HCT116 (cell line): ENCODE data around the gene ARFIP2. TPM values are rescaled to one million over a fixed set of nuclear protein-coding genes. Genes with fewer than 3 reads are reported as not detected.
A peak's percentile ranks its signal among the peaks of the same experiment; 100 is the strongest.

Source experiments
- ATAC-seq: fragments of 200-7000 bp; cut with Tn5 transposase; 2 replicates; pipeline ENCODE4 v1.9.1; 2020; ENCODE audit warnings: mild to moderate bottlenecking, moderate library complexity
- BruUV-seq: library from RNA; stranded (reverse); fragments of 400-500 nt; replicated peaks from 2 replicates; lab custom pipeline; 2021; lab: Mats Ljungman, UMichigan
- CTCF ChIA-PET: fragments of 300-600 bp; sonication (Branson Sonifier 250); formaldehyde crosslinking; loops from one replicate; lab custom pipeline; 2021; ENCODE audit warnings: antibody characterized with exemption; lab: Charles Lee
- POLR2A ChIA-PET: fragments of 300-600, 350-600 bp; sonication (Branson Sonifier 250); formaldehyde crosslinking; loops from one replicate; lab custom pipeline; 2021; ENCODE audit warnings: antibody characterized with exemption; lab: Charles Lee
- RAD21 ChIA-PET, 2 experiments: fragments of 300-600 bp; sonication (Branson Sonifier 250); formaldehyde crosslinking; loops; one replicate each; lab custom pipeline; 2023; ENCODE audit warnings: low total read pairs in 2 of 2; ENCODE audit not compliant: uncharacterized antibody in 2 of 2, unreplicated experiment in 2 of 2, low non-redundant PET in 1 of 2; lab: Charles Lee
- DNase-seq: peaks from one replicate; pipeline ENCODE4 v3.0.0-alpha.2; 2010; ENCODE audit warnings: low read depth, low spot score
- H2AFZ ChIP-seq: fragments of 200-600 bp; shearing (Covaris generic), sonication (generic); 2 replicates; pipeline ENCODE4 v1.6.1; 2017; ENCODE audit warnings: low read depth, mixed run types, mixed read lengths, antibody characterized with exemption, low read length; ENCODE audit not compliant: poor library complexity, severe bottlenecking
- H3K27ac ChIP-seq: 2 replicates; pipeline ENCODE4 v1.5.1; 2012; ENCODE audit warnings: low read depth, low read length
- H3K27me3 ChIP-seq: fragments of 200-600 bp; sonication (generic); 2 replicates; pipeline ENCODE4 v1.6.1; 2016; ENCODE audit warnings: mixed run types, low read length, mixed read lengths; ENCODE audit not compliant: insufficient read depth
- H3K36me3 ChIP-seq, 2 experiments: fragments of 200-500 bp in 1 of 2; fragments of 200-600 bp in 1 of 2; sonication (Bioruptor generic) in 1 of 2; sonication (generic) in 1 of 2; 2 replicates each; pipeline versions ENCODE4 v1.5.1 to v1.6.1; 2014 to 2016; ENCODE audit warnings: low read length in 2 of 2, inconsistent platforms in 1 of 2, mixed read lengths in 1 of 2, mixed run types in 1 of 2; ENCODE audit not compliant: insufficient read depth in 2 of 2, control insufficient read depth in 1 of 2
- H3K4me1 ChIP-seq, 2 experiments: fragments of 200-600 bp in 1 of 2; sonication (generic) in 1 of 2; 2 replicates each; pipeline versions ENCODE4 v1.5.1 to v1.6.1; 2012 to 2017; ENCODE audit warnings: low read length in 2 of 2, inconsistent platforms in 1 of 2, mild to moderate bottlenecking in 1 of 2, mixed read lengths in 1 of 2, mixed run types in 1 of 2, moderate library complexity in 1 of 2; ENCODE audit not compliant: insufficient read depth in 2 of 2, control insufficient read depth in 1 of 2
- H3K4me2 ChIP-seq: fragments of 200-600 bp; sonication (generic); 2 replicates; pipeline ENCODE4 v1.6.1; 2017; ENCODE audit warnings: mixed run types, low read length, mixed read lengths
- H3K4me3 ChIP-seq, 2 experiments: fragments of 200-600 bp in 1 of 2; sonication (generic) in 1 of 2; replicated peaks in 1 of 2; 2 replicates each; pipeline ENCODE4 v1.5.1; 2011 to 2016; ENCODE audit warnings: low read length in 2 of 2, control low read depth in 1 of 2, low read depth in 1 of 2, mild to moderate bottlenecking in 1 of 2, mixed read lengths in 1 of 2, mixed run types in 1 of 2
- H3K79me2 ChIP-seq: fragments of 200-600 bp; sonication (generic); 2 replicates; pipeline ENCODE4 v1.6.1; 2017; ENCODE audit warnings: mild to moderate bottlenecking, mixed run types, low read length, moderate library complexity, mixed read lengths; ENCODE audit not compliant: insufficient read depth
- H3K9ac ChIP-seq: fragments of 200-600 bp; sonication (generic); 2 replicates; pipeline ENCODE4 v1.6.1; 2016; ENCODE audit warnings: low read length, mixed read lengths
- H3K9me2 ChIP-seq: fragments of 200-600 bp; sonication (generic), shearing (Covaris generic); 2 replicates; pipeline ENCODE4 v1.6.1; 2017; ENCODE audit warnings: mixed run types, mild to moderate bottlenecking, moderate library complexity; ENCODE audit not compliant: insufficient read depth
- H3K9me3 ChIP-seq, 2 experiments: fragments of 200-500 bp in 1 of 2; fragments of 200-600 bp in 1 of 2; sonication (Bioruptor generic) in 1 of 2; sonication (generic) in 1 of 2; 2 replicates each; pipeline ENCODE4 v1.6.1; 2014 to 2017; ENCODE audit warnings: low read length in 2 of 2, mixed read lengths in 2 of 2, inconsistent platforms in 1 of 2, low read depth in 1 of 2, mild to moderate bottlenecking in 1 of 2, mixed run types in 1 of 2, moderate library complexity in 1 of 2; ENCODE audit not compliant: control insufficient read depth in 1 of 2, insufficient read depth in 1 of 2
- H4K20me1 ChIP-seq: fragments of 200-600 bp; sonication (generic), shearing (Covaris generic); 2 replicates; pipeline ENCODE4 v1.6.1; 2017; ENCODE audit warnings: mixed run types, mild to moderate bottlenecking, moderate library complexity; ENCODE audit not compliant: insufficient read depth
- CBX3 ChIP-seq: IDR thresholded peaks from 2 replicates; pipeline ENCODE4 v1.6.1; 2012; ENCODE audit warnings: low read depth
- CEBPB ChIP-seq: IDR thresholded peaks from 2 replicates; pipeline ENCODE4 v1.6.1; 2012; ENCODE audit warnings: low read depth
- EGR1 ChIP-seq: IDR thresholded peaks from 2 replicates; pipeline ENCODE4 v1.6.1; 2012; ENCODE audit warnings: low read depth
- ELF1 ChIP-seq: IDR thresholded peaks from 2 replicates; pipeline ENCODE4 v1.6.1; 2012; ENCODE audit warnings: low read depth, borderline replicate concordance
- EZH2 ChIP-seq: fragments of 200-600 bp; sonication (generic); IDR thresholded peaks from 2 replicates; pipeline ENCODE4 v1.6.1; 2017; ENCODE audit warnings: antibody characterized with exemption, mixed run types
- EZH2phosphoT487 ChIP-seq: fragments of 200-600 bp; IDR thresholded peaks from 2 replicates; pipeline ENCODE4 v1.6.1; 2018; ENCODE audit warnings: antibody characterized with exemption, borderline replicate concordance
- FOSL1 ChIP-seq: IDR thresholded peaks from 2 replicates; pipeline ENCODE4 v1.6.1; 2012; ENCODE audit warnings: low read depth
- JUND ChIP-seq: IDR thresholded peaks from 2 replicates; pipeline ENCODE4 v1.6.1; 2012
- MAX ChIP-seq: IDR thresholded peaks from 2 replicates; pipeline ENCODE4 v1.6.1; 2012
- POLR2A ChIP-seq: IDR thresholded peaks from 2 replicates; pipeline ENCODE4 v1.7.0; 2011; ENCODE audit warnings: borderline replicate concordance; ENCODE audit not compliant: insufficient read depth, insufficient read length; ENCODE audit errors: extremely low read depth
- POLR2AphosphoS5 ChIP-seq: IDR thresholded peaks from 2 replicates; pipeline ENCODE4 v1.6.1; 2011; ENCODE audit warnings: mild to moderate bottlenecking, low read depth, low read length, moderate library complexity
- RAD21 ChIP-seq: IDR thresholded peaks from 2 replicates; pipeline ENCODE4 v1.6.1; 2012; ENCODE audit warnings: low read depth, mild to moderate bottlenecking
- SIN3A ChIP-seq: IDR thresholded peaks from 2 replicates; pipeline ENCODE4 v1.6.1; 2012; ENCODE audit warnings: low read depth
- SP1 ChIP-seq: IDR thresholded peaks from 2 replicates; pipeline ENCODE4 v1.6.1; 2012; ENCODE audit warnings: low read depth
- SRF ChIP-seq: IDR thresholded peaks from 2 replicates; pipeline ENCODE4 v1.6.1; 2012; ENCODE audit warnings: low read depth
- TCF7L2 ChIP-seq: IDR thresholded peaks from 2 replicates; pipeline ENCODE4 v1.7.0; 2011; ENCODE audit warnings: borderline replicate concordance, inconsistent platforms; ENCODE audit not compliant: insufficient read depth, insufficient read length; ENCODE audit errors: extremely low read depth
- YY1 ChIP-seq: IDR thresholded peaks from 2 replicates; pipeline ENCODE4 v1.6.1; 2011; ENCODE audit warnings: low read length, low read depth, moderate library complexity, mild to moderate bottlenecking; ENCODE audit not compliant: insufficient replicate concordance; ENCODE audit errors: extremely low read depth
- ZBTB33 ChIP-seq: IDR thresholded peaks from 2 replicates; pipeline ENCODE4 v1.6.1; 2011; ENCODE audit warnings: mild to moderate bottlenecking, low read length, moderate library complexity; ENCODE audit not compliant: insufficient replicate concordance; ENCODE audit errors: extremely low read depth
- ZFX ChIP-seq: fragments of 450-650 bp; IDR thresholded peaks from 2 replicates; pipeline ENCODE4 v1.6.1; 2017
- ZNF274 ChIP-seq: fragments of 200-500 bp; sonication (Bioruptor generic); IDR thresholded peaks from 2 replicates; pipeline ENCODE4 v1.6.1; 2014; ENCODE audit warnings: mild to moderate bottlenecking, low read depth, low read length, inconsistent platforms
- intact Hi-C: fragments of 100-400 bp; cut with micrococcal nuclease; formaldehyde crosslinking; loops from 2 replicates; pipeline ENCODE4 v1.10.0; 2022
- total RNA-seq: library from RNA; stranded (reverse); gene quantifications from one replicate; pipeline ENCODE4 v1.2.1, GENCODE V29; 2021; ENCODE audit not compliant: unreplicated experiment
- TF ChIP-seq, protein P1 (sequence below): IDR thresholded peaks from 2 replicates; pipeline ENCODE4 v1.6.1; 2012; ENCODE audit warnings: low read depth
- TF ChIP-seq, protein P2 (sequence below), 3 experiments: fragments of 200-600 bp in 1 of 3; sonication (generic) in 1 of 3; IDR thresholded peaks in 2 of 3; conservative IDR thresholded peaks in 1 of 3; 2 replicates each; pipeline ENCODE4 v1.5.1; 2012 to 2017; ENCODE audit warnings: low read depth in 2 of 3, low read length in 2 of 3, antibody characterized with exemption in 1 of 3, borderline replicate concordance in 1 of 3, control low read depth in 1 of 3, mild to moderate bottlenecking in 1 of 3, mixed read lengths in 1 of 3, mixed run types in 1 of 3, moderate library complexity in 1 of 3; ENCODE audit not compliant: insufficient read depth in 1 of 3

Gene ARFIP2
- total RNA-seq, 1 experiment from 2014 or later, result 77.9 TPM

GRCh38 chr11:6431861-6432260, 49.3 kb downstream of the ARFIP2 start:
- ATAC-seq, result peak; percentile 88
- H3K27ac ChIP-seq, result no peak overlapping the region
- peak; percentile 66 for TF ChIP-seq JUND
- TF ChIP-seq POLR2A, result no peak
- TF ChIP-seq FOSL1, result peak; percentile 68
- TF ChIP-seq ZBTB33, result no peak
- TF ChIP-seq RAD21, result no peak
- no peak for TF ChIP-seq YY1
- no peak for TF ChIP-seq ELF1
- peak; percentile 16; the same call in 1 of the 2 replicates for TF ChIP-seq CEBPB
- TF ChIP-seq EZH2, result no peak
- no peak for TF ChIP-seq TCF7L2
- TF ChIP-seq ZNF274, result no peak
- no peak for TF ChIP-seq POLR2AphosphoS5
- no peak for TF ChIP-seq SRF
- TF ChIP-seq CBX3, result peak; percentile 55; the same call in 1 of the 2 replicates
- no peak for TF ChIP-seq EGR1
- TF ChIP-seq MAX, result no peak
- TF ChIP-seq, protein P1, sequence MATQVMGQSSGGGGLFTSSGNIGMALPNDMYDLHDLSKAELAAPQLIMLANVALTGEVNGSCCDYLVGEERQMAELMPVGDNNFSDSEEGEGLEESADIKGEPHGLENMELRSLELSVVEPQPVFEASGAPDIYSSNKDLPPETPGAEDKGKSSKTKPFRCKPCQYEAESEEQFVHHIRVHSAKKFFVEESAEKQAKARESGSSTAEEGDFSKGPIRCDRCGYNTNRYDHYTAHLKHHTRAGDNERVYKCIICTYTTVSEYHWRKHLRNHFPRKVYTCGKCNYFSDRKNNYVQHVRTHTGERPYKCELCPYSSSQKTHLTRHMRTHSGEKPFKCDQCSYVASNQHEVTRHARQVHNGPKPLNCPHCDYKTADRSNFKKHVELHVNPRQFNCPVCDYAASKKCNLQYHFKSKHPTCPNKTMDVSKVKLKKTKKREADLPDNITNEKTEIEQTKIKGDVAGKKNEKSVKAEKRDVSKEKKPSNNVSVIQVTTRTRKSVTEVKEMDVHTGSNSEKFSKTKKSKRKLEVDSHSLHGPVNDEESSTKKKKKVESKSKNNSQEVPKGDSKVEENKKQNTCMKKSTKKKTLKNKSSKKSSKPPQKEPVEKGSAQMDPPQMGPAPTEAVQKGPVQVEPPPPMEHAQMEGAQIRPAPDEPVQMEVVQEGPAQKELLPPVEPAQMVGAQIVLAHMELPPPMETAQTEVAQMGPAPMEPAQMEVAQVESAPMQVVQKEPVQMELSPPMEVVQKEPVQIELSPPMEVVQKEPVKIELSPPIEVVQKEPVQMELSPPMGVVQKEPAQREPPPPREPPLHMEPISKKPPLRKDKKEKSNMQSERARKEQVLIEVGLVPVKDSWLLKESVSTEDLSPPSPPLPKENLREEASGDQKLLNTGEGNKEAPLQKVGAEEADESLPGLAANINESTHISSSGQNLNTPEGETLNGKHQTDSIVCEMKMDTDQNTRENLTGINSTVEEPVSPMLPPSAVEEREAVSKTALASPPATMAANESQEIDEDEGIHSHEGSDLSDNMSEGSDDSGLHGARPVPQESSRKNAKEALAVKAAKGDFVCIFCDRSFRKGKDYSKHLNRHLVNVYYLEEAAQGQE, result no peak
- no peak for TF ChIP-seq EZH2phosphoT487
- no peak for TF ChIP-seq SIN3A
- TF ChIP-seq, protein P2, sequence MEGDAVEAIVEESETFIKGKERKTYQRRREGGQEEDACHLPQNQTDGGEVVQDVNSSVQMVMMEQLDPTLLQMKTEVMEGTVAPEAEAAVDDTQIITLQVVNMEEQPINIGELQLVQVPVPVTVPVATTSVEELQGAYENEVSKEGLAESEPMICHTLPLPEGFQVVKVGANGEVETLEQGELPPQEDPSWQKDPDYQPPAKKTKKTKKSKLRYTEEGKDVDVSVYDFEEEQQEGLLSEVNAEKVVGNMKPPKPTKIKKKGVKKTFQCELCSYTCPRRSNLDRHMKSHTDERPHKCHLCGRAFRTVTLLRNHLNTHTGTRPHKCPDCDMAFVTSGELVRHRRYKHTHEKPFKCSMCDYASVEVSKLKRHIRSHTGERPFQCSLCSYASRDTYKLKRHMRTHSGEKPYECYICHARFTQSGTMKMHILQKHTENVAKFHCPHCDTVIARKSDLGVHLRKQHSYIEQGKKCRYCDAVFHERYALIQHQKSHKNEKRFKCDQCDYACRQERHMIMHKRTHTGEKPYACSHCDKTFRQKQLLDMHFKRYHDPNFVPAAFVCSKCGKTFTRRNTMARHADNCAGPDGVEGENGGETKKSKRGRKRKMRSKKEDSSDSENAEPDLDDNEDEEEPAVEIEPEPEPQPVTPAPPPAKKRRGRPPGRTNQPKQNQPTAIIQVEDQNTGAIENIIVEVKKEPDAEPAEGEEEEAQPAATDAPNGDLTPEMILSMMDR (IDR thresholded peaks at IDR 0.05 in 2 of 3, conservative IDR thresholded peaks at IDR 0.05 in 1 of 3; ENCODE audit: borderline replicate concordance in 1 of 3, insufficient read depth in 1 of 3, low read depth in 2 of 3, low read length in 2 of 3), result no peak
- no peak for TF ChIP-seq ZFX
- TF ChIP-seq SP1, result peak; percentile 24; the same call in 1 of the 2 replicates

More at GRCh38 chr11:6431861-6432260, 49.3 kb downstream of the ARFIP2 start:
- no peaks in the 10 kb centered on the region for H4K20me1 ChIP-seq
- peak; percentile 46 for DNase-seq
- ChIA-PET RAD21 (no interaction called here), POLR2A (no interaction called here), CTCF (interaction anchor here (1.6 kb wide), 1 partner anchor 53 kb away, joined by 6 read pairs; no protein-coding TSS in a partner anchor)
- BruUV-seq, result no TSS peak
- no peaks in the 10 kb centered on the region for H3K27me3 ChIP-seq
- H3K9me2 ChIP-seq, result no peaks in the 10 kb centered on the region
- H2AFZ ChIP-seq, result no peak overlapping the region
- H3K9me3 ChIP-seq, result no peaks in the 10 kb centered on the region
- intact Hi-C loops, result no loop called here
- H3K36me3 ChIP-seq, result no peaks in the 10 kb centered on the region
- peaks cover 14 to 20% of the 10 kb centered on the region in 2 experiments for H3K4me1 ChIP-seq
- peak overlapping the region; percentile 49 for H3K4me2 ChIP-seq
- H3K9ac ChIP-seq, result no peak overlapping the region
- no peak overlapping the region for H3K4me3 ChIP-seq
- H3K79me2 ChIP-seq, result no peaks in the 10 kb centered on the region
